GM19035 (cell line): Measurements from ENCODE around the gene PSD2.

ENCODE experiments used
- ATAC-seq: cut with Tn5 transposase; IDR thresholded peaks from one replicate; pipeline ENCODE4 v1.9.1; 2021; ENCODE audit not compliant: unreplicated experiment

Gene PSD2

GRCh38 chr5:139872851-139873794 is 77.5 kb downstream of the PSD2 start:
- ATAC-seq, result no peak

GRCh38 chr5:139875957-139876356 is 80.3 kb downstream of the PSD2 start:
- no peak for ATAC-seq

- no peak for ATAC-seq
Observed at GRCh38 chr5:139877129-139877597, 81.6 kb downstream of the PSD2 start.

- ATAC-seq, result no peak
Observed at GRCh38 chr5:139878093-139878492, 82.5 kb downstream of the PSD2 start.

GRCh38 chr5:139880416-139881142 is 85.0 kb downstream of the PSD2 start:
- ATAC-seq, result no peak

GRCh38 chr5:139881143-139881733 is 85.6 kb downstream of the PSD2 start:
- ATAC-seq, result no peak

GRCh38 chr5:139882316-139882715 is 86.7 kb downstream of the PSD2 start:
- ATAC-seq, result no peak

- no peak for ATAC-seq
Observed at GRCh38 chr5:139882961-139883539, 87.4 kb downstream of the PSD2 start.

- ATAC-seq, result no peak
Observed at GRCh38 chr5:139884144-139884543, 88.5 kb downstream of the PSD2 start.

- no peak for ATAC-seq
Observed at GRCh38 chr5:139884734-139885133, 89.1 kb downstream of the PSD2 start.

GRCh38 chr5:139885172-139885856 is 89.7 kb downstream of the PSD2 start:
- ATAC-seq, result no peak

GRCh38 chr5:139885857-139886208 is 90.2 kb downstream of the PSD2 start:
- no peak for ATAC-seq

GRCh38 chr5:139886213-139886612 is 90.6 kb downstream of the PSD2 start:
- ATAC-seq, result no peak

GRCh38 chr5:139888370-139888769 is 92.8 kb downstream of the PSD2 start:
- ATAC-seq, result no peak

- no peak for ATAC-seq
Observed at GRCh38 chr5:139889410-139889809, 93.8 kb downstream of the PSD2 start.

- ATAC-seq, result no peak
Observed at GRCh38 chr5:139893873-139894272, 98.3 kb downstream of the PSD2 start.
